ENCODE measurements around the gene OSGIN1.
"Not testable (repeated sequence)": the region's sequence is repeated elsewhere in the genome, so short reads cannot be mapped to it uniquely, and the experiment has no call there.

The OSGIN1 gene

GRCh38 chr16:83926726-83927397 lies 26.2 kb upstream of the OSGIN1 start:
- DNase-seq = peak; percentile 77 to 82

GRCh38 chr16:83928341-83929055 lies 24.5 kb upstream of the OSGIN1 start:
- DNase-seq = no peak

GRCh38 chr16:83929811-83930555 lies 23.1 kb upstream of the OSGIN1 start:
- DNase-seq = no peak

GRCh38 chr16:83930730-83931500 lies 22.1 kb upstream of the OSGIN1 start:
- DNase-seq = no peak

GRCh38 chr16:83931556-83931955 lies 21.5 kb upstream of the OSGIN1 start:
- DNase-seq = no peak

- no peak for DNase-seq
These were observed 20.7 kb upstream of the OSGIN1 start for GRCh38 chr16:83932304-83932703.

- DNase-seq = no peak
These were observed 19.9 kb upstream of the OSGIN1 start for GRCh38 chr16:83932955-83933673.

- no peak for DNase-seq
These were observed 19.0 kb upstream of the OSGIN1 start for GRCh38 chr16:83933885-83934683.

GRCh38 chr16:83934684-83934977 lies 18.4 kb upstream of the OSGIN1 start:
- DNase-seq = no peak

GRCh38 chr16:83935005-83935857 lies 17.8 kb upstream of the OSGIN1 start:
- no peak for DNase-seq

GRCh38 chr16:83935858-83936255 lies 17.2 kb upstream of the OSGIN1 start:
- no peak for DNase-seq

GRCh38 chr16:83936581-83937165 lies 16.4 kb upstream of the OSGIN1 start:
- no peak for DNase-seq

- DNase-seq = no peak
These were observed 15.8 kb upstream of the OSGIN1 start for GRCh38 chr16:83937267-83937666.

GRCh38 chr16:83937922-83938885 lies 14.8 kb upstream of the OSGIN1 start:
- no peak for DNase-seq

- no peak for DNase-seq
These were observed 13.7 kb upstream of the OSGIN1 start for GRCh38 chr16:83939266-83939855.

GRCh38 chr16:83940119-83940518 lies 12.9 kb upstream of the OSGIN1 start:
- DNase-seq = no peak

GRCh38 chr16:83940630-83941378 lies 12.2 kb upstream of the OSGIN1 start:
- no peak for DNase-seq

GRCh38 chr16:83941546-83941945 lies 11.5 kb upstream of the OSGIN1 start:
- not testable (repeated sequence) for DNase-seq
